GM19193 (cell line): ENCODE measurements around the gene TSPAN9.

Experiments
- POLR2A ChIP-seq: IDR thresholded peaks from 4 replicates; pipeline ENCODE4 v1.6.1; 2011; ENCODE audit not compliant: insufficient read depth, insufficient read length; ENCODE audit errors: extremely low read depth

TSPAN9 gene

DNA sequence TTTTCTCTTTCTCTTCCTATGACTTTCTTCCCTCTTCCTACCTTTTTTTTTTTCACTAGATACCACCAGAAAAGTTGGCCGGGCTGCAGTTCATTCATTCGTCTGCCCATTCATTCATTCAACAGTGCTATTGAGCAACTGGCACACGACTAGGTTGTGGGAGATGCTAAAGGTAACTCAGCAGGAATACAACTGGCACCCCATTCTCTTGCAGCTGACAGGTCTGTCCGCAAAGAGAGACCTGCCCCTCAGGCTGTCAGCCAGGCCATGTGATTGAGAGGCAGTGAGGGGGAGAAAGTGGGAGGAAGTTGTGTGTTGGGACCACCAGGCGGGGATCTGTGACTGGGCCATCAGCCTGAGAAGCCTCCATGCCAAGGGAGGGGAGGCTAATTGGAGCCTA is 105.2 kb downstream of the TSPAN9 start:
- no peak for TF ChIP-seq POLR2A

DNA sequence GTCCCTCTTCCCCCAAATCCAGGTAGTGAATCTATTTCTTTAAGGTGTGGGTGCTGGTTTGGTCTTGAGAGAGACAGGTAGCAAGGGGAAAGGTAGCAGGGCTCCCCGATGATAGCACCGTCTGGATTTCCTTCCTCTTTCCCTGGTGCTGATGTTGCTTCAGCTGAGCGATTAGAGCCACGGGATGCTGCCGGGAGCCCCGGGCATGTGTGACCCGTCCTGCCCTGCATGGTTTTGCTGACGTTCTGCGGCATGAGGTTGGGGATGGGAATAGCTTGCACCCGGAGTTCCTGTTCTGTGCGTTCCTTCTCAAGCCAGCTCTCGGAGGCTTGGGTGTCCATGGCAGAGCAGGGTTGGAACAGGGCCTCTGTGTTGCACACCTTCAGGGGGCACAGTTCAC is 107.3 kb downstream of the TSPAN9 start:
- TF ChIP-seq POLR2A, result no peak

DNA sequence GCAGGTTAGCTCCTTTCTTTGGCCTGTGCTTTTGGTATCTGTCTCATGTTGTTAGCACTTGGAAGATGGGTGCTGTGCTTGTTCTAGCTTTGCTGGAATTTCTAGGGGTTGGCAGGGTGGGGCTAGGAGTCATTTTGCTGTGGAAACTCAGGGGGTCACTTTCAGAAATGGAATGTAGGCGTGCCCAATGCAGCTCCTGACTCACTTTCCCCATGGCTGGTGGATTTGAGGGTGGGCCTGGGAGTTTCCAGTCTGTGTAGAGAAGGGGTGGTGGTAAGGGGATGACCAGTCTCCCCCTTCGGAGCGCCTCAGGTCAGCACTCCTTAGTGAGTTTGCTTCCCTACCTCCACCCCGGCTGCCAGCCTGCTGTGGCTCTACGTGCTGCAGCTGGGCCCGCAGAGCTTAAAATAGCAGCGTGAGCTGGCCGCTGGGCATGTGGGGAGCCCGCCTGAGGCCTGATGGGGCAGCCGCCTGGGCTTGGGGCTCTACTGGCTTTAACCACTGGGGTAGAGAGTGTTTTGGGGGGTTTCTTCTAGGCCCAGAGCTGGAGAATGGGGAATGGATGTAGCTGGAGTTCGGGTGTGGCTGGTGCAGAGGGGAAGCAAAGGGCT is 108.2 kb downstream of the TSPAN9 start:
- TF ChIP-seq POLR2A, result no peak

DNA sequence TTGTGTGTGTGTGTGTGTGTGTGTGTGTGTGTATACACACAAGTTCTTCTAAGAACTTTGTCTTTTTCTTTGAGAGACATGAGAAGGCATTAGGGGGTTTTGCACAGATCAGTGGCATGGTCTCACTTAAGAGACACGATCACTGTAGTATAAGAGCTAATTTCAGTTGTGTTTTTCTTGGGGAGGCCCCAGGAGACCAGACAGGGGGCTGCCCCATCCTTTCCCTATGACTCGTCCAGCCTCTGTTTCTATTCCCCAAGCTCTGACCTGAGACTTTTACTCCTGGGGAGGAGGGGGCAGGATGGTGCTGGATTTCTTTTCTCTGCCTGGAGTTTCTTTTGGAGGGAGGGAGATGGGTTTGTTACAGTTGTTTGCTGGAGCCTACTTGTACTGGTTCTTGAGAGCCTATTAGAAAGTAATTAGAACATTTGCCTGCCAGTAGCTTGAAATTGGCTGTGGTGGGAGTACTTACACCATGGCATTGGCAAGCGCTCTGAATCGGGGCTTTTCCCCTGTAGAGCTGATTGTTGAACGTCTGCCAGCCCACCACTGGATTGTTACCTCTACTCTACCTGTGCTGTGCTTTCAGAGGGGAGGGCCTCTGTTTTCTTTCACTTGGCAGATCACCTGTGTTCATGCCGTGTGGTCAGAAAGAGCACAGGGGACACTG is 109.5 kb downstream of the TSPAN9 start:
- no peak for TF ChIP-seq POLR2A

DNA sequence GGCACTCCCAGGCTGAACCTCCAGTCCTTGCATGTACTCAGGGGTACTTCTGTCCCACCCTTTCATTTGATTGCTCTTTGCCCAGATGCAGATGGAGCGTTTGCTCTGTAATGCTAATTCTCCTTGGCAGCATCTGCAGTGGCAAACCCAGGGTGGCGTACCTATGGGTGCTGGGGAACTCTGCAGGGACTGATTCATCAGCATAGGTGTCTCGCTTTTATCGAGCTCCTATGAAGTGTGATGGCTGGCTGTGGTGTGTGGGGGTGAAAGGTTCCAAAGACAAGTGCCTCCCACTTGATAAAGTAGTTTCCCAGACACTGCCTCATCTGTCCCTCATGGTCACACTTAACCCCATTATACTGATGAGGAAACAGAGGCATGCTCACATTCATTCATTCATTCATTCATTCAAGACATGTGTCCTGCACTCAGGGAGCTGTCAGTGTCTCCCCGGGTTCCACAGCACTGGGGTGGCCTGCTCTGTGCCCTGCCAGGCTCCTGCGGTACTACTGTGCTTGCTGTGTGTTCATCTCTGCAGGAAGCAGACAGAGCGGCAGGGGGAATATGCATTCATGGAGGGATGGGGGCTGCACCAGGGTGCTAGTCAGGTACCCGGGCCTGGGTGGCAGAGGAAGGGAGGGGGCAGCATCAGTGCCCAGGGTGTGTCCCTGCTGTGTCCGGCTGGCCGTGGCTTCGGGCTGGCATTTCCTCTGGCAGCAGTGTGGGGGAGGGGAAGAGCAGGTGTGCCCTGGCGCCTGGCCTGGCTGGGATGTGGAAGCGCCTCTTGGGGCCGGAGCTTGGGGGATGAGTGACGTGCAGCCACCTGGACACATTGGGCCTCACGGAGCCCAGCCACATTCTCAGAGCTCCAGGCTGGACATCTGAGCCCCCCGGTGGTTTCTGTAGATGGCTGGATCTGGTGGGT is 110.9 kb downstream of the TSPAN9 start:
- no peak for TF ChIP-seq POLR2A

DNA sequence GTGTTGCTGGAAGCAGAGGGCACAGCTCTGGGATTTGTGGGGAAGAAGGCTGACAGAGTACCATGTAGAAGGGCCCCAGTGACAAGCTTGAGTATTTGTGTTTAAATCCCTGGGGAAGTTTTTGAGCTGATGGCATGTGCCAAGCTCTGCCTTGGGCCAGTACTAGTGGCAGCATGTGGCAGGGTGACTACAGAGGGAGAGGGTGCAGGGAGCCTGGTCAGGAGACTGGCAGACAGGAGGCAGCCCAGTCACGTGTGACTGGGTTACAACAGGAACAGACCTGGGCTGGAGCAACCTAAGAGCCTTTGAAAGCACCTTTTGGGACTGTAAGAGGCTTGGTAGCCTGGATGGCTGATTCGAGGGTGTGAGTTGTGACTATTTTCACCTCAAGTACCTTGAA is 112.1 kb downstream of the TSPAN9 start:
- TF ChIP-seq POLR2A, result no peak

DNA sequence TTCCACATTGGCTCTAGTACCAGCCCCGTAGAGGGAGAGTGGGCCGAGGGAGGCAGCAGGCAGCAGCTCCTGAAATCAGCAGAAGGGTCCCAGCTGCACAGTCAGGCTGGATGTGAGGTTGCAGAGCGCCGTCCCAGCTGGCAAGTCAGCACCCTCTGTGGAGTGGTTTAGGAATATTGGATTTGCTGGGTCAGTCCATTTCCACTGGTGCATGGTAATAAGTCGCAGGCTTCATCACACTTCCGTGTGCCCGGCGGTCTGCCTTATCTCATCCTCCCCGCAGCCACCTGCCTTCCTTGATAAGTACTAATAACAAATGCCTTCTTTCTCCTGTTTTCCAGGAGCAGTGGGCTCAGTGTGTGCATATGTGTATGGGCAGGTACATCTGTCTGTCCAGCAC is 112.9 kb downstream of the TSPAN9 start:
- TF ChIP-seq POLR2A, result no peak

DNA sequence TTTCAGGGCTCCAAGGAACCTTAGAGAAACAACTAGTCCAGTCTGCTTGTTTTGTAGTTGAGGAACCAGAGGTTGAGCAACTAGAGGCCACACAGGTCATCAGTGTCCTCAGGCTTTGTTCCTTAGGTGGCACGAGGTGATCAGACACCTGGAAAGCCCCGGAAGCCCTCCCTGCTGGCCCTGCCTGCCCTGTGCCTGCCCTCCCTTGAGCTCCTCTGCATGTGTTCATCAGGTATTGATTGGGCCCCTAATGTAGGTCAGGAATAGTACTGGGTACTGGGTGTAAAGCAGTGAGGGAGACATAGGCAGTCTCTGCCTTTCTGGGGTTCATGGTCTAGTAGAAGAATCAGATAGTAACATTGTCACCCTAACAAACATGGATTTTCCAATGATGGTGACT is 114.3 kb downstream of the TSPAN9 start:
- TF ChIP-seq POLR2A, result no peak

DNA sequence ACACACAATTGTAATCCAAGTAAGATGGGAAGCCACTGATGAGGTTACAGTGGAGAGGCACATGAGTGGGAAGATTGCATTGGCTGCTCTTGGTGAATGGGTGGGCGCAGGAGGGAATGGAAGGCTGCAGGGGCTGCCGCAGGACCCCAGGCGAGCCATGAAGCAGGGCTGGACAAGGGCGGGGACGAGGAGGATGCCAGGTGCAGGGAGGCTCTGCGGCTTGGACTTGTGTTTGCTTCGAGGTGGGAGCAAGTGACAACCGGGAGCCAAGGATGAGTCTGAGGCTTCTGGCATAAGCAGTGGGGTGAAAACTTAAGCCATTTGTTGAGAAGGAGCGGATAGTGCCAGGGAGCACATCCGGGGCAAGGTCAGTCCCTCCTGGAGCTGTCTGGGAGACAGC is 115.0 kb downstream of the TSPAN9 start:
- no peak for TF ChIP-seq POLR2A

DNA sequence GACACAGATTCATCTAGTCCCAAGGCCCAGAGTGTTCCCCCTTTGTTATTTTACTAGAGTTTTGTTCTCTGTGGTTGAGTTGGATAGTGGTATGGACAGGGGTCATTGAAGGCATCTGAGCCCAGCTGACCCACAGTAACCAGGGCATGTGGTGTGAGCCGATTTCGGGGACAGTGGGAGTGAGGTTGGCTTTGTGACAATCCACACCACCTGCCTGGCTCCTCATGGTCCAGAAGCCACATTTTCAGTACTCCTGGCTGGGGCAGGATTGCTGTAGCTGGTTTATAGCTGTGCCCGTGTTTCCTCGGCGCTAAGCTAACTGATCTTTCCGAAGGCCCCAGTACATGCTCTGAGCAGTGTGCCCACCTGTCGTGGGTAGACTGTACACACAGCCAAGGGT is 116.0 kb downstream of the TSPAN9 start:
- no peak for TF ChIP-seq POLR2A

DNA sequence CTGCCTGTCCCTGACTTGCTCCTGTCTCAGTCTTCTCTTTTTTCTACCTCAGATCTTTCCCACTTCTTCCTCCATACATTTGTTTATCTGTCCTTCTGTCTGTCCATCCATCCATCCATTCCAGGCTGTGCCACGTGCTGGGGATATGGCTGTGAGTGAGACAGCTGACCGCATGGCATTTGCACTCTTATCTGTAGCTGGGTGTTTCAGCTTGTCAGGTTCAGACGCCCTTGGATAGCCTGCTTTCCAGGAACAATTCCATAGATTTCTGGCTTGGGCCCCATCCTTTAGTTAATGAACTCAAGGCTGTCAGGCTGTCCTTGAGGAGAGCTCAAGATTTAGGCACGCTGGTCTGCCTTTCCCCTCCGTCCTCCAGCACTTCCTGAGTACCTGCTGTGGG is 116.6 kb downstream of the TSPAN9 start:
- no peak for TF ChIP-seq POLR2A

DNA sequence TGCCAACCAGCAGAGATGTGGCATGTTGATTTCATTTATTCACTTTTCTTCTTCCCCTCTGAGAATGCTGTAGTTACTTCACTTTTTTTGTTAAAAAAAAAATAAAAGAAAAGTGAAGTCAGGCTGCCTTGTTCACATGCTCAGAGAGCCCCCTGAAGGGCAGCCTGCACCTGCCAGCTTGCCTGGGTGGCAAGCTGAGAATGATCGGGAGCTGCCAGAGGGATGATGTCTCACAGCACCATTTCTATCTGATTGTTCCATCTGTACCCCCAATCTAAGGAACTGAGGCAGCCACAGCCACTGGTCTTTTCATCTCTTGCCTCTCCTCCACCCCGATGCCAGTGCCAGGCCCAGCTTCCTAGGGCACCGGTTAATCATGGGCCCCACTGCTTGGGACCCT is 118.2 kb downstream of the TSPAN9 start:
- TF ChIP-seq POLR2A, result no peak

DNA sequence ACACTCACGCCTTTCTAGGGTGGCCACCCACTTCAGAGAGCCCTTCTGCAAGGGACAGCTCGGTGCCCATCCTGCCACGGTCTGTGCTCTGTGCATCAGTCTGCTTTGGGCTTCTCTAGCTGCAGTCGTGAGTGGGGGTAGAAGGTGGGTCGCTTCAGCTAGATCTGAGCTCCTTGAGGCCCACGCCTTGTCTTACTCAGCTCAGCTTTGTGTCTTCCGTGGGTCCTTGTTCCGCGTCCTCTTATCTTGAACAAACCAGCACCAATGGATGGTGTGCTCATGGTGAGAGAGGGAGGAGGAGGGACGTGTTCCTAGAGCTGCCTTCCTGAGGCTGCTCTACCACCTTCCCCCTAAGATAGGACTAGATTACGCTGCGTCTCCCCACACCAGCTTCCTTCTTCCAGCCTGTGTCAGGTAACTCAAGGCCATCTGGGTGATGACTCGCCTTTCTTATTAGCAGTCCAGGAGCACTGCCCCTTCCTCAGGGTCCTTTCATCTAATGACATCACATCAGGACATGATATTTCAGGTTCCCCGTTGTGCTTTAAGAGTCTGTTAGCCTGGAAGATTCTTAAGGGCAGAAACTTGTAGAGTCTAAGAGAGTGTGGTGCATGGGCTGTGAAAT is 118.8 kb downstream of the TSPAN9 start:
- TF ChIP-seq POLR2A, result no peak

DNA sequence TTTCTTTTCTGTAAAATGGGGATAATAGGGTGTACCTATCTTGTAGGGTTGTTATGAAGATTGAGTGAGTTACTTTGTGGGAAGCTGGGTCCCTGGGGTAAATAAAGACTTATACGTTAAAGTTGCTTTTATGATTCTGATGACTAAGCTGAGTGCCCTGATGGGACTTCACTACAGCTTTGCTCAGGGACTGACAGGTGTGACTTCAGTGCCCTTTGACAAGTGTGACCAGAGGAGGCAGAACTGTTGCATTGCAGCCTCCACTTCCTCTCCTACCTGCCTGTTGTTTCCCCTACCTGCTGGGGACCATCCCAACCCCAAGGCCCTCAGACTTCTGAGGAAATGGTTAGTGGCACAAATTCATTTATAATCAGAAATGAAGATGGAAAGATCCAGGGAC is 119.3 kb downstream of the TSPAN9 start:
- TF ChIP-seq POLR2A, result no peak

DNA sequence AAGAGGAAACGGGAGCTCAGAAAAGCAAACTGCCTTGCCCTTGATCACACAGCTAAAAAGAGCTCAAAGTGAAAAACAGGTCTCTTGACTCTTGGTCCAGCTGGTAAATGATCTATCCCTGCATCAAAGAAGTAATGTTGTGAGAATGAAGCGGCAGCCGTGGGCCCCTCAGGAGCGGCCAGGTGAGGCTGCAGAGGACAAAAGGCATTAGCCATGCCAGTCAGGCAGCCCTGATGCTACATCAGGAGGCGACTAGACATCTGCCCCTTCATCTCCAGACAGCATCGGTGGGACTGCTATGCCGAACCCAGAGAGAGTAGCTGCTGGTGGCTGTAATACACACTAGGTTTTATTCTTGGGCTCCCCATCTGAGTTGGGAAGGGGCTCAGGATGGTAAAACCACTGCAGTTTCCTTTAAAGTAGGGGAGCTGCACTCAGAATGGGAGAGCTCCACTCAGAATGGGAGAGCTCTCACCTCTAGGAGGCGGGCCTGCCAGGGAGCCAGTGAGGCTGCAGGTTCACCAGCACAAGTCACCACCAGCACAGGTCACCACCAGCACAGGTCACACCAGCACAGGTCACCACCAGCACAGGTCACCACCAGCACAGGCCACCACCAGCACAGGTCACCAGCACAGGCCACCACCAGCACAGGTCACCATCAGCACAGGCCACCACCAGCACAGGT is 120.1 kb downstream of the TSPAN9 start:
- TF ChIP-seq POLR2A, result no peak
